GM19468 (cell line): ENCODE data around the gene EN1.

Source experiments
- ATAC-seq: cut with Tn5 transposase; IDR thresholded peaks from one replicate; pipeline ENCODE4 v1.9.1; 2021; ENCODE audit warnings: mild to moderate bottlenecking, moderate library complexity, moderate number of reproducible peaks; ENCODE audit not compliant: unreplicated experiment; ENCODE audit errors: extremely low read depth

Gene EN1

GRCh38 chr2:118830881-118831280 is 16.6 kb downstream of the EN1 start:
- no peak for ATAC-seq

- ATAC-seq, result no peak
Measured at GRCh38 chr2:118830118-118830517, 17.3 kb downstream of the EN1 start.

- no peak for ATAC-seq
Measured at GRCh38 chr2:118826093-118826492, 21.4 kb downstream of the EN1 start.

GRCh38 chr2:118823633-118824032 is 23.8 kb downstream of the EN1 start:
- ATAC-seq, result no peak

GRCh38 chr2:118822572-118822971 is 24.9 kb downstream of the EN1 start:
- no peak for ATAC-seq

GRCh38 chr2:118822015-118822414 is 25.4 kb downstream of the EN1 start:
- no peak for ATAC-seq

- no peak for ATAC-seq
Measured at GRCh38 chr2:118817469-118817868, 30.0 kb downstream of the EN1 start.

GRCh38 chr2:118816669-118817068 is 30.8 kb downstream of the EN1 start:
- no peak for ATAC-seq

- no peak for ATAC-seq
Measured at GRCh38 chr2:118815731-118816130, 31.7 kb downstream of the EN1 start.

GRCh38 chr2:118815314-118815713 is 32.1 kb downstream of the EN1 start:
- ATAC-seq, result no peak

GRCh38 chr2:118814368-118814767 is 33.1 kb downstream of the EN1 start:
- ATAC-seq, result no peak

- no peak for ATAC-seq
Measured at GRCh38 chr2:118813601-118814339, 33.7 kb downstream of the EN1 start.

- ATAC-seq, result no peak
Measured at GRCh38 chr2:118813111-118813510, 34.3 kb downstream of the EN1 start.

- ATAC-seq, result no peak
Measured at GRCh38 chr2:118812552-118812951, 34.9 kb downstream of the EN1 start.

GRCh38 chr2:118811514-118812115 is 35.8 kb downstream of the EN1 start:
- ATAC-seq, result no peak

GRCh38 chr2:118810766-118811165 is 36.7 kb downstream of the EN1 start:
- no peak for ATAC-seq

- no peak for ATAC-seq
Measured at GRCh38 chr2:118808429-118808809, 39.0 kb downstream of the EN1 start.

- no peak for ATAC-seq
Measured at GRCh38 chr2:118807668-118808428, 39.6 kb downstream of the EN1 start.

- ATAC-seq, result no peak
Measured at GRCh38 chr2:118806797-118807667, 40.4 kb downstream of the EN1 start.

- ATAC-seq, result no peak
Measured at GRCh38 chr2:118805064-118805690, 42.3 kb downstream of the EN1 start.
